SK-N-SH treated with all-trans-retinoic acid at 6 μM for 48 hours (cell line): ENCODE measurements around the gene HOXB4.

ENCODE experiments used
- ATAC-seq: fragments of 200-7000 bp; cut with Tn5 transposase; 3 replicates; pipeline ENCODE4 v1.9.1; 2020; ENCODE audit warnings: mild to moderate bottlenecking, moderate library complexity
- ARNTL ChIP-seq: fragments of 450-650 bp; formaldehyde crosslinking; IDR thresholded peaks from 2 replicates; pipeline ENCODE4 v1.5.0; 2020; ENCODE audit warnings: low read depth, mild to moderate bottlenecking, moderate library complexity, borderline replicate concordance
- CREB5 ChIP-seq: fragments of 250-450 bp; sonication (Bioruptor Pico); IDR thresholded peaks from 2 replicates; pipeline ENCODE4 v1.5.1; 2020; ENCODE audit warnings: low read depth, mild to moderate bottlenecking, moderate library complexity
- CSDC2 ChIP-seq: fragments of 250-450 bp; sonication (Bioruptor Pico); IDR thresholded peaks from 2 replicates; pipeline ENCODE4 v1.5.0; 2020; ENCODE audit warnings: mild to moderate bottlenecking, moderate library complexity
- ESRRG ChIP-seq: fragments of 250-450 bp; sonication (Bioruptor Pico); IDR thresholded peaks from 2 replicates; pipeline ENCODE4 v1.6.1; 2021; ENCODE audit warnings: mild to moderate bottlenecking
- GLIS3 ChIP-seq: fragments of 250-450 bp; sonication (Bioruptor Pico); IDR thresholded peaks from 2 replicates; pipeline ENCODE4 v1.5.0; 2020; ENCODE audit warnings: mild to moderate bottlenecking, moderate library complexity
- ISL1 ChIP-seq: fragments of 250-450 bp; sonication (Bioruptor Pico); IDR thresholded peaks from 2 replicates; pipeline ENCODE4 v2.1.2; 2022; ENCODE audit warnings: mild to moderate bottlenecking, moderate library complexity
- OSR1 ChIP-seq: fragments of 250-450 bp; sonication (Bioruptor Pico); IDR thresholded peaks from 2 replicates; pipeline ENCODE4 v1.8.0; 2022; ENCODE audit warnings: moderate library complexity, mild to moderate bottlenecking, inconsistent platforms
- POU6F1 ChIP-seq: fragments of 250-450 bp; sonication (Bioruptor Pico); IDR thresholded peaks from 2 replicates; pipeline ENCODE4 v1.8.0; 2021; ENCODE audit warnings: low read depth, mild to moderate bottlenecking, moderate library complexity, borderline replicate concordance
- PPARA ChIP-seq: fragments of 250-450 bp; sonication (Bioruptor Pico); IDR thresholded peaks from 2 replicates; pipeline ENCODE4 v1.5.0; 2020; ENCODE audit warnings: mild to moderate bottlenecking, borderline replicate concordance
- SNAI2 ChIP-seq: fragments of 250-450 bp; sonication (Bioruptor Pico); IDR thresholded peaks from 2 replicates; pipeline ENCODE4 v1.5.0; 2020; ENCODE audit warnings: mild to moderate bottlenecking, moderate library complexity
- TCF4 ChIP-seq: fragments of 250-450 bp; sonication (Bioruptor Pico); IDR thresholded peaks from 2 replicates; pipeline ENCODE4 v1.8.0; 2021; ENCODE audit warnings: mild to moderate bottlenecking, moderate library complexity, borderline replicate concordance
- TOX ChIP-seq: fragments of 250-450 bp; sonication (Bioruptor Pico); IDR thresholded peaks from 2 replicates; pipeline ENCODE4 v1.8.0; 2021; ENCODE audit warnings: mild to moderate bottlenecking, moderate library complexity, borderline replicate concordance
- ZC3H10 ChIP-seq: fragments of 250-450 bp; sonication (Bioruptor Pico); IDR thresholded peaks from 2 replicates; pipeline ENCODE4 v1.5.1; 2021; ENCODE audit warnings: mild to moderate bottlenecking, moderate library complexity
- ZFP3 ChIP-seq: fragments of 250-450 bp; sonication (Bioruptor Pico); IDR thresholded peaks from 2 replicates; pipeline ENCODE4 v1.5.0; 2020; ENCODE audit warnings: mild to moderate bottlenecking, moderate library complexity
- ZNF565 ChIP-seq: fragments of 450-650 bp; formaldehyde crosslinking; conservative IDR thresholded peaks from 2 replicates; pipeline ENCODE4 v1.5.0; 2020; ENCODE audit warnings: low read depth, mild to moderate bottlenecking, moderate library complexity
- ZNF70 ChIP-seq: fragments of 450-650 bp; formaldehyde crosslinking; IDR thresholded peaks from 2 replicates; pipeline ENCODE4 v1.5.0; 2020; ENCODE audit warnings: mild to moderate bottlenecking, moderate library complexity
- ZNF8 ChIP-seq: fragments of 450-650 bp; formaldehyde crosslinking; IDR thresholded peaks from 2 replicates; pipeline ENCODE4 v1.5.0; 2020; ENCODE audit warnings: mild to moderate bottlenecking, moderate library complexity
- TF ChIP-seq, protein P1 (sequence below): fragments of 250-450 bp; sonication (Bioruptor Pico); IDR thresholded peaks from 2 replicates; pipeline ENCODE4 v1.5.1; 2021; ENCODE audit warnings: mild to moderate bottlenecking, moderate library complexity
- TF ChIP-seq, protein P2 (sequence below): fragments of 250-450 bp; sonication (Bioruptor Pico); IDR thresholded peaks from 2 replicates; pipeline ENCODE4 v1.8.0; 2020; ENCODE audit warnings: mild to moderate bottlenecking, moderate library complexity, borderline replicate concordance

HOXB4 gene

DNA sequence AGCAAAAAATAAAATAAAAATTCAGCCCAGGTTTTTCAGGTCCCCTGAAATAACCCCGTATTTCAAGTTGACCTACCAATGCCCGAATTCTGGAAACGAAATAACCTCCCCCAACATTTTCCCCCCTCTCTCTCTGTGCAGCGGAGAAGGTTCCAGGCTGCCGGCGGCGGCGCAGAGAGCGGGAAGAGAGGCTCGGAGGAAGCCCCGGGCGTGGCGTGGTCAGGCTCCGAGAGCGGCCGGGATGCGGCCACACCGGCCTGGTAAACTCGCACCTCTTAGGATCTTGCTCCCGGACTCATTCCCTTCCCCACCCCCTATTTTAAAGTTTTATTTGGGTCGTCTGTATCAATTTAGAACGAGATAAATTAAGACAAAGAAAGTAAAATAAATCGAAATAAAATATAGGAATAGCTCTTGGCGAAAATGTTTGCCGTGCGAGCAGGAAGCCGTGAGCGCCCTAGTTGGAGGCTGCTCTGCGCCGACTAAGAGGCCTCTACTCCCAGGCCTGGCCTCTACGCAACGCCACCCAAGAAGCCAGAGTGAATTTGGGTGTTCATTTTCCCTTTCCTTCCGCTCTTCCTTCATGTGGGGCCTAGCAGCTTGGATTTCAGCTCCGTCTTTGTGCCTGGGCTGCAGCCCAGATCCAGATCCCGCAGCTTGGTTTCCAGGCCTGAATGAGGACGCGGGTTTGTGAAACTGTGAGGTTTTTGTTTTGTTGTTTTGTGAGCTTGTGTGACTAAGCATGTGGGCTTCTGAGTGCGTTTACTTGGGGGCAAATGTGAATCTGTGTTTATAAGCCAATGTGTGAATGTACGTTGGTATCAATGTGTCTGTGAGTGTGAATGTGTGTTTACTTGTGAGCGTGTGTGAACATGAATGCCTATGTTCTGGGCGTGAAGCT lies 28.1 kb upstream of the HOXB4 start (continued):
- no peak for TF ChIP-seq GLIS3 (CRISPR knock-in tag)
- TF ChIP-seq, protein P1, sequence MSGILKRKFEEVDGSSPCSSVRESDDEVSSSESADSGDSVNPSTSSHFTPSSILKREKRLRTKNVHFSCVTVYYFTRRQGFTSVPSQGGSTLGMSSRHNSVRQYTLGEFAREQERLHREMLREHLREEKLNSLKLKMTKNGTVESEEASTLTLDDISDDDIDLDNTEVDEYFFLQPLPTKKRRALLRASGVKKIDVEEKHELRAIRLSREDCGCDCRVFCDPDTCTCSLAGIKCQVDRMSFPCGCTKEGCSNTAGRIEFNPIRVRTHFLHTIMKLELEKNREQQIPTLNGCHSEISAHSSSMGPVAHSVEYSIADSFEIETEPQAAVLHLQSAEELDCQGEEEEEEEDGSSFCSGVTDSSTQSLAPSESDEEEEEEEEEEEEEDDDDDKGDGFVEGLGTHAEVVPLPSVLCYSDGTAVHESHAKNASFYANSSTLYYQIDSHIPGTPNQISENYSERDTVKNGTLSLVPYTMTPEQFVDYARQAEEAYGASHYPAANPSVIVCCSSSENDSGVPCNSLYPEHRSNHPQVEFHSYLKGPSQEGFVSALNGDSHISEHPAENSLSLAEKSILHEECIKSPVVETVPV (CRISPR knock-in tag), result no peak
- no peak for TF ChIP-seq PPARA (CRISPR knock-in tag)
- no peak for TF ChIP-seq ARNTL (CRISPR knock-in tag)

DNA sequence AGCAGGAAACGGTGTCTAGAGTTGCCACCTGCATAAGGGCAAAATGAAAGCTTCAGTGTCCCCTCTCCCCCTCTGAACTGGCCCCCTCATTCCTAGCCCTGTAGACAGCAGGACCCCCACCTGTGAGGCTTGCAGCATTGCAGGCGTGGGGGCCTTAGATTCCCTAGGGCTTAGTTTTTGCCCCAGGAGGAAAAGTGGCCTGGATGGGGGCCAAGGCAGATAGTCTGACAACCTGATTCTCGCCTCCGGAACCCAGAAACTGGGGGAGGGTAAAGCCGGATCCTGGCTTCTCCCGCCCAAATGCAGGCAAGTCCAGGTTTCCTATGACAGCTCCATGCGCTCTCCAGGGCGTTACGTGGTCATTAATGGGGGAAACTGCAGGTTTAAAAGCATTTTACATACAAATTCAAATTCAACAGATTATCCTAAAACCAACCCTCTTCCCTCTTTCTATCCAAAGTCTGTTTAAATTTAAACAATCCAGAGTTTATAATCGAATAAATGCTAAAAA lies 27.3 kb upstream of the HOXB4 start:
- TF ChIP-seq POU6F1 (CRISPR knock-in tag) (no peak), ESRRG (CRISPR knock-in tag) (no peak), ZNF565 (CRISPR knock-in tag) (no peak), ZNF70 (CRISPR knock-in tag) (no peak), TCF4 (CRISPR knock-in tag) (no peak), ZC3H10 (CRISPR knock-in tag) (no peak), ZNF8 (CRISPR knock-in tag) (no peak), ISL1 (CRISPR knock-in tag) (no peak), PPARA (CRISPR knock-in tag) (no peak)
- TF ChIP-seq, protein P2, sequence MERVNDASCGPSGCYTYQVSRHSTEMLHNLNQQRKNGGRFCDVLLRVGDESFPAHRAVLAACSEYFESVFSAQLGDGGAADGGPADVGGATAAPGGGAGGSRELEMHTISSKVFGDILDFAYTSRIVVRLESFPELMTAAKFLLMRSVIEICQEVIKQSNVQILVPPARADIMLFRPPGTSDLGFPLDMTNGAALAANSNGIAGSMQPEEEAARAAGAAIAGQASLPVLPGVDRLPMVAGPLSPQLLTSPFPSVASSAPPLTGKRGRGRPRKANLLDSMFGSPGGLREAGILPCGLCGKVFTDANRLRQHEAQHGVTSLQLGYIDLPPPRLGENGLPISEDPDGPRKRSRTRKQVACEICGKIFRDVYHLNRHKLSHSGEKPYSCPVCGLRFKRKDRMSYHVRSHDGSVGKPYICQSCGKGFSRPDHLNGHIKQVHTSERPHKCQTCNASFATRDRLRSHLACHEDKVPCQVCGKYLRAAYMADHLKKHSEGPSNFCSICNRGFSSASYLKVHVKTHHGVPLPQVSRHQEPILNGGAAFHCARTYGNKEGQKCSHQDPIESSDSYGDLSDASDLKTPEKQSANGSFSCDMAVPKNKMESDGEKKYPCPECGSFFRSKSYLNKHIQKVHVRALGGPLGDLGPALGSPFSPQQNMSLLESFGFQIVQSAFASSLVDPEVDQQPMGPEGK, result no peak
- TF ChIP-seq, all 23 proteins: peak for 0
- ATAC-seq, result no peak

DNA sequence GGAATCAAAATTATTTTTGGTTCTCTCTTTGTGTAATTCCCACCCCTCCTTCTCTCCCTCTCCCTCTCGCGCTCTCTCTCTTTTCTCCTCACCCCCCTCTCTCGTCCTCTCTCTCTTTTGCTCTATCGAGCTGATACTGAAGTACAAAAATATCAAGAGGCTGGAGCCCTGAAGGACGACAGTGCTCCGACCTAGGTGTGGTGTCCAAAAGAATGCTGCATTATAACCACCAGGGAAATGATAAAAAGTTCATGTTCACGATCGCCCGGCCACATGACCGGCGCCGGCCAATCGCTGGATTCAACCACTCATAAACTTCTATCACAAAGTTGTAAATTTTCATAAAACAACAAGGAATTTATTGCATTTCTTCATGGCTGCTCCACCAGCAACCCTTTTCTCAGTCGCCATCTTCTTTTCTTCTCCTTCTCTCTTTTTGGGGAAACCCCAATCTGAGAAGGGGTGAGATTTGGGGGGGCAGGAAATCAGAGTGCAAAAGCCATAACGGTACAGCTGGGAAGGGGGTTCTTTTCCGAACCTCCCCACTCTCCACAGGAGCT lies 26.7 kb upstream of the HOXB4 start, which contains the start of gene HOXB6:
Gene HOXB6 (minus strand): TSS at position 217 of the 560 bp plus-strand sequence. CDS start 6,836 bp downstream, outside the sequence.
- no peak for ATAC-seq

More for the DNA sequence above, 26.7 kb upstream of the HOXB4 start, which contains the start of gene HOXB6:
- TF ChIP-seq CSDC2 (CRISPR knock-in tag) (no peak), CREB5 (no peak), ESRRG (CRISPR knock-in tag) (no peak), SNAI2 (no peak), ZFP3 (CRISPR knock-in tag) (no peak), ZC3H10 (CRISPR knock-in tag) (no peak), OSR1 (no peak), TOX (CRISPR knock-in tag) (no peak), ZNF70 (CRISPR knock-in tag) (no peak), ARNTL (CRISPR knock-in tag) (no peak), PPARA (CRISPR knock-in tag) (no peak)
- TF ChIP-seq, protein P2, result no peak
